ENCODE results near the gene PRKCB.

DNA sequence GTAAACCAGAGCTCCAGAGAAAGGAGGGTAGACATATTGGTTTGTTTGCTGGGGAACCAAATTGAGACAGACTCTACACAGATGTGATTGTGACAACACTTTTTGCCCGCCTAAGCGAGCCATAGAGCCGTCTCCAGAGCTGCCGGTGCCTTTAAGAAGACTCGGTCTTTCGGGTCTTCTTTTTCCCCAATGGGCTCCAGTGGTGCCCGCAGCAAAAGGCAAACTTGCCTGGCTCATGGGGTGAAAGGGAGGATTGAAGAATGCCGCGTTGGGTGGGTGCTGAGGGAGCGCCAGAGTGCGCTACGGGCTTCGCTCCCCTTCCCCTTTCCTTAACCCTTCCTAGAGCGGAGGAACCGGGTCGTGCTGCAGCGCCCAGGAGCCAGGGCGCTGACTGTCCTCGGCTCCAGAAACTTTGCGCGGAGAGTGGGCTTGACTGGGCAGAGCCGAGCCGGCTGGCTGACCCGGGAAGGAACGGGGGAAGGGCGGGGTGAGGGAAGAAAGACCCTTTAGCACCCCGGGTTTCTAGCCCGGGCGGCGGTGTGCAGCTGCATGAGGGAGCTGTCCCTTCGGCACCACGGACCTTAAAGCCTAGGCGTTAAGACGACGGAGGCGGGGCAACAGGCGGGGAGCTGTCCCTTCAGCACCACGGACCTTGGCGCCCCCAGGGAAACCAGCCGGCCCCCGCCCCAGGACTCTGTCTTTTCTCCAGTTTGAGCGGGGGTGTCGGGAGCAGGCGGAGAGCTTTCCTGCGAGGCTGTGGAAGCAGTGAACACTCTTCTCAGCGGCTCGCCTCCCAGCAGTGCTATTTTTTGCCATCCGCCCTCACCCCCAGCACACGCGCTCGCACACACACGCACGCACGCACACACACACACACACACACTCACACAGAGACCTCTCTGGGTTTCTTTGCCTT lies 419.9 kb downstream of the PRKCB start, which contains the start of gene CACNG3:
- TF ChIP-seq POLR2AphosphoS5 (IDR thresholded peaks at IDR 0.05; ENCODE audit: low read depth) (no peak), SPI1 (IDR thresholded peaks at IDR 0.05; ENCODE audit: borderline replicate concordance, low read depth) (no peak), GABPA (IDR thresholded peaks at IDR 0.05; ENCODE audit: low read depth) (no peak)
- TF ChIP-seq, protein P1, sequence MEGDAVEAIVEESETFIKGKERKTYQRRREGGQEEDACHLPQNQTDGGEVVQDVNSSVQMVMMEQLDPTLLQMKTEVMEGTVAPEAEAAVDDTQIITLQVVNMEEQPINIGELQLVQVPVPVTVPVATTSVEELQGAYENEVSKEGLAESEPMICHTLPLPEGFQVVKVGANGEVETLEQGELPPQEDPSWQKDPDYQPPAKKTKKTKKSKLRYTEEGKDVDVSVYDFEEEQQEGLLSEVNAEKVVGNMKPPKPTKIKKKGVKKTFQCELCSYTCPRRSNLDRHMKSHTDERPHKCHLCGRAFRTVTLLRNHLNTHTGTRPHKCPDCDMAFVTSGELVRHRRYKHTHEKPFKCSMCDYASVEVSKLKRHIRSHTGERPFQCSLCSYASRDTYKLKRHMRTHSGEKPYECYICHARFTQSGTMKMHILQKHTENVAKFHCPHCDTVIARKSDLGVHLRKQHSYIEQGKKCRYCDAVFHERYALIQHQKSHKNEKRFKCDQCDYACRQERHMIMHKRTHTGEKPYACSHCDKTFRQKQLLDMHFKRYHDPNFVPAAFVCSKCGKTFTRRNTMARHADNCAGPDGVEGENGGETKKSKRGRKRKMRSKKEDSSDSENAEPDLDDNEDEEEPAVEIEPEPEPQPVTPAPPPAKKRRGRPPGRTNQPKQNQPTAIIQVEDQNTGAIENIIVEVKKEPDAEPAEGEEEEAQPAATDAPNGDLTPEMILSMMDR (IDR thresholded peaks at IDR 0.05; ENCODE audit: insufficient read depth, low read length): no peak
- TF ChIP-seq, protein P2, sequence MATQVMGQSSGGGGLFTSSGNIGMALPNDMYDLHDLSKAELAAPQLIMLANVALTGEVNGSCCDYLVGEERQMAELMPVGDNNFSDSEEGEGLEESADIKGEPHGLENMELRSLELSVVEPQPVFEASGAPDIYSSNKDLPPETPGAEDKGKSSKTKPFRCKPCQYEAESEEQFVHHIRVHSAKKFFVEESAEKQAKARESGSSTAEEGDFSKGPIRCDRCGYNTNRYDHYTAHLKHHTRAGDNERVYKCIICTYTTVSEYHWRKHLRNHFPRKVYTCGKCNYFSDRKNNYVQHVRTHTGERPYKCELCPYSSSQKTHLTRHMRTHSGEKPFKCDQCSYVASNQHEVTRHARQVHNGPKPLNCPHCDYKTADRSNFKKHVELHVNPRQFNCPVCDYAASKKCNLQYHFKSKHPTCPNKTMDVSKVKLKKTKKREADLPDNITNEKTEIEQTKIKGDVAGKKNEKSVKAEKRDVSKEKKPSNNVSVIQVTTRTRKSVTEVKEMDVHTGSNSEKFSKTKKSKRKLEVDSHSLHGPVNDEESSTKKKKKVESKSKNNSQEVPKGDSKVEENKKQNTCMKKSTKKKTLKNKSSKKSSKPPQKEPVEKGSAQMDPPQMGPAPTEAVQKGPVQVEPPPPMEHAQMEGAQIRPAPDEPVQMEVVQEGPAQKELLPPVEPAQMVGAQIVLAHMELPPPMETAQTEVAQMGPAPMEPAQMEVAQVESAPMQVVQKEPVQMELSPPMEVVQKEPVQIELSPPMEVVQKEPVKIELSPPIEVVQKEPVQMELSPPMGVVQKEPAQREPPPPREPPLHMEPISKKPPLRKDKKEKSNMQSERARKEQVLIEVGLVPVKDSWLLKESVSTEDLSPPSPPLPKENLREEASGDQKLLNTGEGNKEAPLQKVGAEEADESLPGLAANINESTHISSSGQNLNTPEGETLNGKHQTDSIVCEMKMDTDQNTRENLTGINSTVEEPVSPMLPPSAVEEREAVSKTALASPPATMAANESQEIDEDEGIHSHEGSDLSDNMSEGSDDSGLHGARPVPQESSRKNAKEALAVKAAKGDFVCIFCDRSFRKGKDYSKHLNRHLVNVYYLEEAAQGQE (IDR thresholded peaks at IDR 0.05; ENCODE audit: insufficient replicate concordance, low read depth): peak; percentile 96

All from HL-60 (cell line).